Hypothalamus (tissue), 51 donors: ENCODE measurements around the gene TRIM8.

Source experiments
- DNase-seq, 51 donors: peaks; one replicate each; lab custom pipeline; 2025; lab: John Stamatoyannopoulos, UW

The TRIM8 gene, protein sequence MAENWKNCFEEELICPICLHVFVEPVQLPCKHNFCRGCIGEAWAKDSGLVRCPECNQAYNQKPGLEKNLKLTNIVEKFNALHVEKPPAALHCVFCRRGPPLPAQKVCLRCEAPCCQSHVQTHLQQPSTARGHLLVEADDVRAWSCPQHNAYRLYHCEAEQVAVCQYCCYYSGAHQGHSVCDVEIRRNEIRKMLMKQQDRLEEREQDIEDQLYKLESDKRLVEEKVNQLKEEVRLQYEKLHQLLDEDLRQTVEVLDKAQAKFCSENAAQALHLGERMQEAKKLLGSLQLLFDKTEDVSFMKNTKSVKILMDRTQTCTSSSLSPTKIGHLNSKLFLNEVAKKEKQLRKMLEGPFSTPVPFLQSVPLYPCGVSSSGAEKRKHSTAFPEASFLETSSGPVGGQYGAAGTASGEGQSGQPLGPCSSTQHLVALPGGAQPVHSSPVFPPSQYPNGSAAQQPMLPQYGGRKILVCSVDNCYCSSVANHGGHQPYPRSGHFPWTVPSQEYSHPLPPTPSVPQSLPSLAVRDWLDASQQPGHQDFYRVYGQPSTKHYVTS

DNA sequence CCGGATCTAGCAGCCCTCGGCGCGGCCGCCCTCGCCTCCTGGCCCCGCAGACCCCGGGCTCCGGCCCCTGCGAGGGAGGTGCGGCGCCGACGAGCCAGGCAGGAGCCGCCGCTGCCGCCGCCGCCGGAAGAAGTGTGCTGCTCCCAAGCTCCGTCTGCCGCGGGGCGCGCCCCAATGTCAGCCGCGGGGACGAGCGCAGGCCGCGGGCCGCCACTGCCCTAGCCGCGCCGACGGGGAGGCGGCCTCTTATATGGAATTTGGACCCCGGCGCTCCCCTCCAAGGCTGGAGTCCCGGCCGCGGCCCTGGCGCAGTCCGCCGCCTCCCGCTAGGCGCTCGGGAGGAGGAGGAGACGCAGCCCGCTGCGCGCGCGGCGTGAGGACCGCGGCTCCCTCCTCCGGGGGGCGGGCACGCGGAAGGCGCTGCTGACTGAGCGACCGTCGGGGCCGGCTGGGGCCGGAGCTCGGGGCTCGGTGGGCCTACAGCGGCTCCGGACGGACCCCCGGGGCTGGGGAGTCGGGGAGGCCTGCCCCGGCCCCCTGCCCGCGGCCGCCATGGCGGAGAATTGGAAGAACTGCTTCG is at the start of gene TRIM8:
TSS of gene TRIM8 (plus strand) at position 414 of the 580 bp plus-strand sequence. CDS start at position 553, 139 bp downstream.
- peak in 11 of 51 donors; percentile 38 to 68 (median 52) for DNase-seq

DNA sequence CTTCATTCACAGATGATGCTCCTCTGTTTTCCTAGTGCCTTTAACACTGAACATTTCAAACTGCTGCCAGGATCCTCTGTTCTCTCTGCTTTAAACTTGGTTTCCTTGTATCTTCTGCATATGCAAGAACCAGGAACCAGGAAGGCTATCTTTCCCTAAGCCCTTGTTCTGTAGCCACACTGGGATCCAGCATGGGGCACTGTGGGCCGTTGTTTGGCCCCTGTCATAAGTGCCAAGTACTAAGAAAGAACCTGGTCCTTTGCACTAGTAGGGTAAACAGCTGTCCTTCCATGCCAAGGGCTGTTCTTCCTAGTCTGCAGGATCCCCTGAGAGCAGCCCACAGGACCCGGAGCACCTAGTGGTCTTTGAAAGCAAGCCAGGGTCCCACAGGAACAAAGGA is 49.0 kb upstream of the TRIM8 start:
- peak in 18 of 51 donors; percentile 9 to 60 (median 44) for DNase-seq

DNA sequence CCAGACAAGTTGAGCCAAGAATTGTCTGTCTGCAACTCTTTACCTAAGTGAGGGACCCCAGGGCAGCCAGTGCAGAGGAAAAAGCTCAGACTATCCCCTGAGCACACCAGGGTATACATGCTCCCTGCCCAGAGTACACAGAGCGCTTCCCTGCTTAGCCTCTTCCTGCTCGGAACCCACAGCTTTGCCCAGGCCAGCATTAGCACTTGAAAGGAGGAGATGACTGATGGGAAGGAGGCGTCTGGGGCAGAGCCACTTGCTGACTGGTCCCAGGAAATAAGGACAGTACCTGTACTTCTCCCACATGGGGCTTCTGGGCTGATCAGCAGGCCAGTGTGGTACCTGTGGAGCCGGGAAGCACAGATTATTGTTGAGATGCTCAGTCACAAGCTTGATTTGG is 48.4 kb upstream of the TRIM8 start:
- no peak for DNase-seq

DNA sequence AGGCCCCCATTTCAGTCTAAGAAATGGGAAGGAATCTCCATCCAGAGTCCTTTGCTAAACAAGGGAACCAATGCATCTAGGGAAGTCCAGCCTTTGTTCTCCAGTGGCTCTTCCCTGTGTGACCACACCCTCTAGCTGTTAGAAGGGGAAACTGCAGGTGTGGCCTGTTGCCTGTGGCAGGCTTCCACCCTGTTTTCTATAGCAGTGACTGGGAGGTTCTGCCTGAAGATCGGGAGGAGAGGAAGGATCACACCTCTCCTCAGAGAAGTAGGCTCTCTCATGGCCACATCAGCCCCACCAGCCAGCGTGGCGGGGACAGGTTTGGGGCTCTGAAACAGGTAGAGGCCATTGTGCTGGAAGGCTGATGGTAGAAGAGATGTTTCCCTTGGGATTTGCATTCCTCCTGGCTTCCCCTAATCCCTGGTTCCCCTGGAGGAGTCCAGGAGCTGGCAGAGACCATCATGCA is 47.7 kb upstream of the TRIM8 start:
- peak in 15 of 51 donors; percentile 15 to 45 (median 31) for DNase-seq

DNA sequence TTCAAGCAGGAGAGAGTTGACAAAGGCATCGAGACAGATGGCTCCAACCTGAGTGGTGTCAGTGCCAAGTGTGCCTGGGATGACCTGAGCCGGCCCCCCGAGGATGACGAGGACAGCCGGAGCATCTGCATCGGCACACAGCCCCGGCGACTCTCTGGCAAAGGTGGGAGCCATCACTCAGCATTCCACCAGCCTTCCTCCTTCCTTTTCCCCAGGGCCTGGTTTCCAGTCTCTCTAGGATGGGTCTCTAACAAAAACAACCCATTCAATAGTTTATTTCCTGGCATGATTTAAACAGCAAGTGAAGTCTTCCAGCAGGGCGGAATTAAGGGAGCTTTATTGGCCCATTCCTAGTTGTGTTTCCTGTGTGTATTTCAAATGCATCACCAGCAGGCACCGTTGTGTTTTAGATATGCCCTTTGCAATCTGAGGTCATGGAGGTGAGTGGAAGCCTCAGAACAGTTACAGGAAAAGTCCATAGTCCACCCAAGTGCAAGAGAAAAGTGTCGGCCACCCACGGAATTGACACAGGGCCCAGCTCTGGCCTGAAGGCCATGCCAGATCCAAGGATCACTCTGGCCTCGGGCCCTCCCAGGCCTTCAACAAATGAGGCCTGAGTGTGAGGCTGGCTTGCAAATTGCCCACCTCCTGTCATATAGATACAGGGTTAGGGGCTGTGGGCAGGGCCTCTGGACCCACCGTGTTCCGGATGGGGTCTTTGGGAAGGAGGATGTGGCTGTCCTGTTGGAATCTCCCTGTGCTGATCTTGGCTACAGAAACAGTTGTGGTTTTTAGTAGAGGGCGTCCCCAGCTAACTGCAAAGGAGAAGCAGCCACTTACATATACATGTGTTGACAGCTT is 46.9 kb upstream of the TRIM8 start:
- DNase-seq: no peak

DNA sequence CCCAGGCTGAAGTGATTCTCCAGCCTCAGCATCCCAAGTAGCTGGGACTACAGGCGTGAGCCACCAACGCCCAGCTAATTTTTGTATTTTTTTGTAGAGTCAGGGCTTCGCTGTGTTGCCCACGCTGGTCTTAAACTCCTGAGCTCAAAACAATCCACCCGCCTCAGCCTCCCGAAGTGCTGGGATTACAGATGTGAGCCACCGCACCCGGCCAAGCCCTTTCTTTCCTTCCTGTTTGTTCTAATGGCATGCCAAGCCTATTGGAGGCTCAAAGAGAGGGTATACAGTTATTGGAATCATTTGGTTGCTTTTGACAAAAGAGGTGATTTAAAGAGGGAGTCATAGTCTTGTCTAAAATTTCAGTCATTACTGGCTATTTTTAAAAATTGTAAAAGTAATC is 46.0 kb upstream of the TRIM8 start:
- no peak for DNase-seq

DNA sequence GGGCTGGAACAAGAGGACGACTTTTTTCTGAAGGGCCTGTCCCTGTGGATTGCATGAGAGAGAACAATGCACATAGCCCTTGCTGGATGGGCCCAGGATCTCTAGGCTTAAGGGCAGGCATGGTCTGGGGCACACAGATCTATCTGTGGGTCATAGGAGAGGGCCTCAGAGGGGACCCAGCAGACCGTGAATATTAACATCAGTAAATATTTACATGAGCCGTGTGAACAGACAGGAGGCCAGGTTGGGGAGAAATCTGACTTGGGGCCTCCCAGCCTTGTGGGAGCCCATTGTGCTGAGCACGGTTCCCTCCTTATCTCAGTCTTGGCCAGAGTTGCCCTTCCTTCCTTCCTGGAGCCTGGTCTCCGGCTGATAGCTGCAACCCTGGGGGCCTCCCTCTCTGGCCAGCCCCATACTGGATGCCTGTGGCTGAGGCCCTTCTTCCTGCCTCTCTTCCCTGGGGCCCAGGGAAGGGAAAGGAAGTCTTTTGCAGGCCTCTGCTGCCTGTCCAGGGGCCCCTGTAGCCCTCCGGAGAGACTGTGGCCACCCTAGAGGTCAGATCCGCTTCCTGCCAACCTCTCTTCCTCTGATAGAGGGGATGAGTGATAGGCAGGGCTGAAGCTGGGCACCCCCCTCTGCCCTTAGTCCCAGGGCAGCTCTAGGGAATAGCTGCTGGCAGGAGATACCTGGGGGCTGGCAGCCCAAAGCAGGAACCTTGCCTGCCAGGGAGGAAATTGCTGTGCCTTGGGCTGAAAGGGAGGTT is 44.5 kb upstream of the TRIM8 start:
- no peak for DNase-seq

DNA sequence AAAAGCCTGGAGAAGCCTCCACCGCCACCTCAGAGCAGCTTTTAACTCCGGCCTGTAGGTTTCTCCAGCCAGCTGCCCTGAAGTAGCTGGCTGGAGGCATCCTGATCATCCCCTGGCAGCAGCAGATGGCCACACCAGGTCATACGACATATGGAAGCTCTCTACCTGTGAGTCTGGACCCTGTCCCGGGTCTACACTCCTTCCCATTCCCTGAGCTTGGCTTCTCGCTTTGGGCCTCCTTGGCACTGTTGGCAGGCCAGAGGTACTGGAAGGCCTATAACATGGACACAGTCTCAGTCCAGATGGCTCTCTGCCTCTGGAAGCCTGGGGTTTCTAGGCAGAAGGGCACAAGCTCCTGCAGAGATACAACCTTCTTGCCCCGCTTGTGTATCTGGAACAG is 43.5 kb upstream of the TRIM8 start:
- no peak for DNase-seq

DNA sequence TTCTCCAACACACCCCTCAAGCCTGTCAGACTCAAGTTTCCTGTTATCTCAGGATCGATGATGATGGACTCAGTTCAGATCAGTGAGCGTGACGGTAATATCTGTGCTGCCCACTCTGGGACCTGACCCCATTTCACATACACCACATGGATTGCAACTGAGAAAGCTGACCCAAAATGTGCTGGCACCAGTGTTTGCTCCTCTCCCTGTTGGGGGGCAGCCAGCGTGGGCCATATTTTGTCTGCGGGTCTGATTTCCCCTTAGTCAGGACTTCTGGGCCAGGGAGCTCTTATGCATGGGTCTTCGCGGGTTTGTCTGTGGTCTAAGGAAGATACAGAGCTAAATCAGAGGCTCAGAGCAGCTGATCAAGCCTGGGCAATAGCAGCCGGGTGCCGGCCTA is 42.6 kb upstream of the TRIM8 start:
- no peak for DNase-seq

DNA sequence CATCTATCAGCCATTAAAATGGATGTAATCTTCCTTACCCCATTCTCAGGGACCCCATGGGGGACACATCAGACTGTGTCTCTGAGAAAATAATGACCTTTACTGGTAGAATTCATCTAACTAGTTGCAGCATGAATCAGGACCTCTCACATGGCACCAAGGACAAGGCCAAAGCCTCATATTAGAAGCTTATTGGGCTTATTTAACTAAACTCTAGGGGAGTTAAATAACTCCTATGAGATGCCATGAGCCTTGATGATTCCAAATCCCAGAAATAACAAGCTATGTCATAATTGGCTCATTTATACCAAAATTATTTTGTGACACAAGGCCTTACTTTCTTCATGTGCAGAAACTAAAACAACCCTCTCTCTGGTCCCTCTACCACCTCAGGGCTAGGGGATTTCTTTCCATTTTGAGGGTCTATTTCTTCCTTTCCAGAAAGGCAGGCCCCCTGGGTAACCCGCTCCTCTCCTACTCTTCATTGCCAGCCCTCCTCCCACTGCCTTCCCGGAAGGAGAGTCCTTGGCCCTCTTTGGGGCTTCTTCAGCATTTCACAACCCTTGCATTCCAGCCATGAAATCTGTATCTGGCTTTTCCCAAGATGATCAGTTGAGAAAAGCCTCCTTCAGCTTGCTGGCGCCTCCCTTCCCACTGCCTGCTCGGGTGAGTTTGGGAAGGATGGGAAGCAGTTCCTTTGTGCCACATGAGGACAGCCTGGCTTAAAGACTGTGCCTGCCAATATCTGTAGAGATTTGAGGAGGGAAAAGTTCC is 41.8 kb upstream of the TRIM8 start:
- DNase-seq: no peak

DNA sequence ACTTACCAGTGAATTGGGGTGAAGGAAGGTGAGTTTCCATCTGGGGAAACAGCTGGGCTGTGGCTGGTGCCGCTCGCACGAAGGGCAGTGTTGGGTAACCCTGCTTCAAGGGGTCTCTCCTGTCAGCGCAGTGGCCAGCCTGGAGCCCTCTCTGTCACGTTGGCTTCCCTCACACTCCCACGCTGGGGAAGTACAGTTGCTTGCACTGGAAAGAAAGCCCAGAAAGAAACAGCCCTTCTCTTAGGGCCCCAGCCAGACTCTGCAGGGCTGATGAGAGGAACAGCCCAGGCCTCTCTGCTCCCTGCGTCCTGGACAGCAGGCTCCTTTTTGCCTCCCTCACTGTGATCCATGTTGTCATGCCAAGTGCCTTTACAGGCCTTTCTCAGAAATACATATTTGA is 40.3 kb upstream of the TRIM8 start:
- no peak for DNase-seq

DNA sequence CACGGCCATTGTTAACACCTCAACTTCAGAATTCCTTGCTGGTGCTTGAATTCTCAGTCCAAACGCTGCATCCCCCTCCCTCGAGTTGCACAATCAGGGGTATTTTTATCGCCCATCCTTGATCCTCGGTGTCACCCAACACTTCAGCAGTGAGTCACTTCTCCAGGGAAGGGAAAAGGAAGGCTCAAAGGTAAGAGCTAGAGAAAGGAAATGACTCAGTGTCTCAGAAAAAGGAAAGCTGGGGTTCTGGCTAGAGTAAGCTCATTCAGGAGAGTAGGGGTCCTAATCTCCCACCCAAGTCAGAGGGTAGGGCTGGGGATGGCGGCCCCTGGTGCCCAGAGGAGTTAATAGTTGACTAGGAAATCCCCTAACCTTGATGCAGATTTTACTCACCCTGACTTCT is 39.8 kb upstream of the TRIM8 start:
- DNase-seq: no peak

DNA sequence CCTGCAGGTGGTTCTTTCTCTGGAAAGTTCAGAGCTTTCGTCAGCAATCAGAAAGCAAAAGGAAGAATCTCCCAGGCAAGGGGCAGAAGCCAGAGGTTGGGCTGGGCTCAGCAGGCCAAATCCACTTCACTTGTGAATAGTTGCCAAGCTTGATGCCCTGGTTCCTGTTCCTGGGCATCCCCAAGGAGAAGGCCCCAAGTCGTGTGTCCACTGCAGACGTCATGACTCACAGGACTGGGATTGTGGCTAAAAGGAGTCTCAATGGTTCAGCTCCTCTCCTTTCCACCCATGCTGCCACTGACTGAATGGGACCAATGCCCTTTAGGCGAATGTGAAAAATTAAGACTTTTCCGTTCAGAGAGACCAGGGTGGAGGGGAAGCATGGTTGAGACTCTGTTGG is 38.6 kb upstream of the TRIM8 start:
- DNase-seq: no peak

DNA sequence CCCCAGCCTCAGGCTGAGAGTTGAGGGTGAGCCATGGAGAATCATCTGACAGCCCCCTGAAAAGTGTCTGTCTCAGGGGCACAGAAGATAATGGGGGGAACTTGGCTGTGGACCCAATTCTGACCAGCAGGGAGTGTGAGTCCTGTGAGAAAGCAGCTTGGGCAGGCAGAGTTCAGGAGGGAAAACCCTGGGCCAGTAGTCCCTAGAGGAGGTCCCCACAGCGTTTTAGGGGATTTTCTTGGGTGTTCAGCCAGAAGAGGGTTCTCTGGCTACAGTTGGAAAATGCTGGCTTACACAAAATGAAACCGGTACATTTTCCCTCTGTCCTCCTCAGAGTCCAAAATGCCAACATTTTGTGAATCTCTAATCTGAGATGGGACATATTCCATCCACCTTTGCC is 35.8 kb upstream of the TRIM8 start:
- no peak for DNase-seq

DNA sequence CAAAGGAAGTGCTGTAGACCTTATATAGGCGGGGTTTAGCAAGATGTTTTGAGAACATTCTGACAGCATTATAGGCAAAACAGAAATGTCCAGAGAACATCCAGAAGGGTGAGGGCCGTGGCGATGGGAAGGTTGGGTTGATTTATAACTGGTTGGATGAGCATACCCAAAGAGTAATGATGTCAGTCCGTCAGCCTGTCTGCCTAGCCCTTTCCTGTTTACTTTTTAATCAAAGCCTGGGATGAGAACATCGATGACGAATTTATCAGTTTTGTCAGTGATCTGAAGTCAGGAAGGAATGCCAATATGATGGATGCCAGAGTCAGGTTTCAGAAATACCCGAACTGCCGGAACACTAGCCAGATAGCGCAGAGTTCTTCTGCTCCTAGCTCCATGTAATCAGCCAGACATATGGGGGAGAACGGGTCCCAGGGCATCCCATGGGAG is 33.8 kb upstream of the TRIM8 start:
- no peak for DNase-seq

DNA sequence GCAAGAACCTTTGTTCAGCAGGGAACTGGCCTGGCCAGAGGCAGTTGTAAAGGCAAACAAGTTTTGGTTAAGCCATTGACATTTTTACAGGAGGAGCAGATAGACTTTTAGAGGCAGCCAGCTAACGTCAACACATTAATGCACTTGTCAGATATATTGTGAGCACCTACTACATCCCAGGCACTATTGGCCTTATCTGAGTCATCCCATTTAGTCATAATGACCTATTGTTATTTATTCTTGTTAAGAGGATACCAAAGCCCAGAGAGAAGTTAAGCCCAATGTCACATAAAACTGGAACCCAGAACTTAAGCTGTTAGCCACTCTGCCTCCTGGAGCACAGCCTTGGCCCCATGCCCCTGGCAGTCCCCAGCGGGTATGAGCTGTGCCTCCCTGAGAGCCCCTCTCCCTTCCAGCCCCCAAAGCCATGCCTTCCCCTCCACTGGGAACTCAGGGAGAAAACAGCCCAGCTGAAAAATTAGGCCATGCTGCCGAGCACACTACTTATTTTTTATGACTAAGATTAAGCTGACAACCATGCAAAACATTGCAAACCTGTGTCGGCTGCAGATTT is 32.7 kb upstream of the TRIM8 start:
- peak in 1 of 51 donors; percentile 31 for DNase-seq

DNA sequence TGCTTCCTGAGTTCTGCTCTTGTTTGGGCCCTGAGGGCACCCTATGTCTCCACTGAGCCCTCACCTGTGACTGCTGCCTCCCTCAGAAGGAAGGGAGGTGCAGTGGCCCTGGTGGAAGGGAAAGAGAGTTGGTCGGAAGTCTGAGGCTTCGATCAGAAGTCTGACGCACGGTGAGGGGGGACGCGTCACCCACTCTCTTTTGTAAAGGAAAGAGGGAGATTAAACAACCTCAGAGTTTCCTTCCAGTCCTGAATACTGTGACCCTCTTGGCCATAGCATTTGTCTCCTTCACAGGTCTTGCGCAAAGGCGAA is 31.4 kb upstream of the TRIM8 start:
- no peak for DNase-seq

DNA sequence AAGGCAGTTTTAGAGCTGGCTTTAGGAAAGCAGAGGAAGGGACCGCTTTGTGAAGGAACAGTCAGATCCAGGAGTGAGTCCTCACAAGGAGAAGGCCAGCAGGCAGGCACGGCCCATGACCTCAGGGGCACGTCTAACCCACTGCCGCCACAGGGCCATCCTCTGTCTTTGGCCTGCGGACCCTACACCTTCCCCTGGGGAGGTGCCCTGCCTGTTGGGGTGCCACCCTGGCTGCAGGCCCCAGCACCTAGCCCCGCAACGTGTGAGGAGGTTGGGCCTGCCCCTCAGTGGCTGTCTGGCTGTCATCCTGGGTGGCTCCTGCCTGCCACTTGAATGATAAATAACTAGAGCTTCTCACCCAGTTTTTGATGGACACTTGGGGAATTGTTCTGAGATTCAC is 31.0 kb upstream of the TRIM8 start:
- DNase-seq: no peak

DNA sequence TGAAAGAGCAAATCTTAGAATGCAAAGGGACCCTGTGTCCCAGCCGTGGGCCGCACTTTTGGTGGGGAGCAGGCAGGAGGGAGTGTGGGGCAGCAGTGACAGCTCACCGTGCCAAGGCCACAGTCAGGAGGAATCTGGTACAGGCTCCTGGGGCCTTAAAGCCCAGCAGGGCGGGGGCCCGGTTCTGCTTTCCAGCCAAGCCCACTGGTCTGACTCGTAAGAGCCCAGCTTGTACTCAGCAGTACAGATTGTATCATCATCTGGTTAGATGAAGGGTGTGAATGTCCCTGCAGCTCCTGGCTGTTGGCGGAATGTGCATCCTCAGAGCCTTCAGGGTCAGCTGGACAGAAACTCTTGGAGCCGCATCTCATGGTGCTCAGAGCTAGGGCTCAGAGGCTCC is 30.5 kb upstream of the TRIM8 start:
- no peak for DNase-seq
